COLO668 (cell line): ENCODE data around the gene PEX16.
A peak's percentile ranks its signal among the peaks of the same experiment; 100 is the strongest.

Experiments used
- DNase-seq: peaks from one replicate; lab custom pipeline; 2025; ENCODE audit not compliant: unreplicated experiment; lab: John Stamatoyannopoulos, UW

Gene PEX16

GRCh38 chr11:45931739-45932138 lies 14.1 kb upstream of the PEX16 start:
- no peak for DNase-seq

- no peak for DNase-seq
These were observed 13.4 kb upstream of the PEX16 start for GRCh38 chr11:45930951-45931570.

- peak; percentile 96 for DNase-seq
These were observed 12.5 kb upstream of the PEX16 start for GRCh38 chr11:45930031-45930794.

GRCh38 chr11:45929486-45930030 lies 11.9 kb upstream of the PEX16 start:
- DNase-seq = peak; percentile 67

- no peak for DNase-seq
These were observed 11.0 kb upstream of the PEX16 start for GRCh38 chr11:45928535-45929215.

GRCh38 chr11:45927684-45928413 lies 10.2 kb upstream of the PEX16 start:
- no peak for DNase-seq

- no peak for DNase-seq
These were observed 9.6 kb upstream of the PEX16 start for GRCh38 chr11:45927332-45927683.

- no peak for DNase-seq
These were observed 9.1 kb upstream of the PEX16 start for GRCh38 chr11:45926536-45927331.

GRCh38 chr11:45926001-45926401 lies 8.3 kb upstream of the PEX16 start:
- DNase-seq = peak; percentile 15

- no peak for DNase-seq
These were observed 7.9 kb upstream of the PEX16 start for GRCh38 chr11:45925550-45925949.

GRCh38 chr11:45924927-45925326 lies 7.2 kb upstream of the PEX16 start:
- no peak for DNase-seq

GRCh38 chr11:45924036-45924915 lies 6.6 kb upstream of the PEX16 start:
- no peak for DNase-seq

- DNase-seq = peak; percentile 91
These were observed 4.9 kb upstream of the PEX16 start, which contains the start of gene LARGE2 for GRCh38 chr11:45922425-45923082. LARGE2 (plus strand) TSS chr11:45922656; CDS start chr11:45922883, 227 bp downstream.

GRCh38 chr11:45921561-45922424 lies 4.1 kb upstream of the PEX16 start:
- DNase-seq = peak; percentile 98

- DNase-seq = no peak
These were observed 3.1 kb upstream of the PEX16 start for GRCh38 chr11:45920531-45921477.

GRCh38 chr11:45919806-45920530 lies 2.3 kb upstream of the PEX16 start:
- no peak for DNase-seq
